Osteocyte (in vitro differentiated cells): ENCODE results near the gene ESPN. TPM values are rescaled to one million over a fixed set of nuclear protein-coding genes. Genes with fewer than 3 reads are reported as not detected.

ENCODE experiments used
- DNase-seq: peaks from one replicate; pipeline ENCODE4 v3.0.0; 2021; ENCODE audit warnings: mixed read lengths; ENCODE audit not compliant: unreplicated experiment; ENCODE audit errors: extremely low spot score
- H3K27ac Mint-ChIP-seq: one replicate; pipeline ENCODE4 v1.8.0; 2021; ENCODE audit warnings: mild to moderate bottlenecking, mixed read lengths; ENCODE audit not compliant: unreplicated experiment
- H3K27me3 Mint-ChIP-seq: one replicate; pipeline ENCODE4 v1.8.0; 2021; ENCODE audit warnings: mixed read lengths; ENCODE audit not compliant: unreplicated experiment
- H3K36me3 Mint-ChIP-seq: one replicate; pipeline ENCODE4 v1.8.0; 2021; ENCODE audit warnings: mixed read lengths; ENCODE audit not compliant: unreplicated experiment
- H3K4me1 Mint-ChIP-seq: one replicate; pipeline ENCODE4 v1.8.0; 2021; ENCODE audit warnings: mixed read lengths; ENCODE audit not compliant: unreplicated experiment
- H3K4me3 Mint-ChIP-seq: one replicate; pipeline ENCODE4 v1.8.0; 2021; ENCODE audit warnings: mild to moderate bottlenecking, moderate library complexity, mixed read lengths; ENCODE audit not compliant: unreplicated experiment
- H3K9me3 Mint-ChIP-seq: one replicate; pipeline ENCODE4 v1.8.0; 2021; ENCODE audit warnings: mixed read lengths; ENCODE audit not compliant: unreplicated experiment
- total RNA-seq: library from RNA; stranded (reverse); gene quantifications from 2 replicates; pipeline ENCODE4 v1.2.1, GENCODE V29; 2021
- TF ChIP-seq, protein P1 (sequence below): fragments of 200-600 bp; sonication (generic); IDR thresholded peaks from 2 replicates; pipeline ENCODE4 v1.5.0; 2021; ENCODE audit warnings: antibody characterized with exemption, mild to moderate bottlenecking, moderate library complexity

ESPN gene
- total RNA-seq, 1 donor from 2014 or later = not detected

- no peak overlapping the region for H3K4me3 Mint-ChIP-seq
- TF ChIP-seq, protein P1, sequence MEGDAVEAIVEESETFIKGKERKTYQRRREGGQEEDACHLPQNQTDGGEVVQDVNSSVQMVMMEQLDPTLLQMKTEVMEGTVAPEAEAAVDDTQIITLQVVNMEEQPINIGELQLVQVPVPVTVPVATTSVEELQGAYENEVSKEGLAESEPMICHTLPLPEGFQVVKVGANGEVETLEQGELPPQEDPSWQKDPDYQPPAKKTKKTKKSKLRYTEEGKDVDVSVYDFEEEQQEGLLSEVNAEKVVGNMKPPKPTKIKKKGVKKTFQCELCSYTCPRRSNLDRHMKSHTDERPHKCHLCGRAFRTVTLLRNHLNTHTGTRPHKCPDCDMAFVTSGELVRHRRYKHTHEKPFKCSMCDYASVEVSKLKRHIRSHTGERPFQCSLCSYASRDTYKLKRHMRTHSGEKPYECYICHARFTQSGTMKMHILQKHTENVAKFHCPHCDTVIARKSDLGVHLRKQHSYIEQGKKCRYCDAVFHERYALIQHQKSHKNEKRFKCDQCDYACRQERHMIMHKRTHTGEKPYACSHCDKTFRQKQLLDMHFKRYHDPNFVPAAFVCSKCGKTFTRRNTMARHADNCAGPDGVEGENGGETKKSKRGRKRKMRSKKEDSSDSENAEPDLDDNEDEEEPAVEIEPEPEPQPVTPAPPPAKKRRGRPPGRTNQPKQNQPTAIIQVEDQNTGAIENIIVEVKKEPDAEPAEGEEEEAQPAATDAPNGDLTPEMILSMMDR = no peak
These were observed 32.4 kb downstream of the ESPN start for GRCh38 chr1:6456800-6457466.

DNA sequence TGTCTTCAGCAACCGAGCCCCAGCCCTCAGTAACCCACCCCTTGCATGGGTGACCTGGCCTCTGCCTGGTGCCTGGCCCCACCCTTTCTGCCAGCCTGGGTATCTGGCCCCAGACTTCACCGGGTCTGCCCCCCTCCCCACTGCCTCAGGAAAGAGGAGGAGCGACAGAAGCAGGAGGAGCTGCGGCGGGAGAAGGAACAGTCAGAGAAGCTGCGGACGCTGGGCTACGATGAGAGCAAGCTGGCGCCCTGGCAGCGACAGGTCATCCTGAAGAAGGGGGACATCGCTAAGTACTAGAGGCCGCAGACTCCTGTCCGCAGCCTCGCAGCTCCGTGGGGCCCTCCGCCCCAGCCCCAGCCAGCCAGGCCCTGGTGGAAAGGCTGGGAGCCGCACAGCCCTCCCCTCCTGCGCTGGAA, 35.3 kb downstream of the ESPN start:
- no peaks in the 10 kb centered on the region for H3K27me3 Mint-ChIP-seq
- H3K4me1 Mint-ChIP-seq = no peaks in the 10 kb centered on the region
- no peaks in the 10 kb centered on the region for H3K9me3 Mint-ChIP-seq
- DNase-seq = no peak
- TF ChIP-seq, protein P1 = no peak
- H3K4me3 Mint-ChIP-seq = no peak overlapping the region
- H3K36me3 Mint-ChIP-seq = peaks cover 9% of the 10 kb centered on the region
- no peak overlapping the region for H3K27ac Mint-ChIP-seq

More at GRCh38 chr1:6456800-6457466, 32.4 kb downstream of the ESPN start:
- Mint-ChIP-seq H3K9me3 (no peaks in the 10 kb centered on the region), H3K4me1 (no peaks in the 10 kb centered on the region), H3K27me3 (no peaks in the 10 kb centered on the region), H3K36me3 (peaks cover 2% of the 10 kb centered on the region), H3K27ac (no peak overlapping the region)
- no peak for DNase-seq

GRCh38 chr1:6460301-6461050, 35.9 kb downstream of the ESPN start:
- H3K4me3 Mint-ChIP-seq = no peak overlapping the region
- peaks cover 9% of the 10 kb centered on the region for H3K36me3 Mint-ChIP-seq
- no peaks in the 10 kb centered on the region for H3K9me3 Mint-ChIP-seq
- H3K27me3 Mint-ChIP-seq = no peaks in the 10 kb centered on the region
- TF ChIP-seq, protein P1 = no peak
- no peak for DNase-seq
- no peak overlapping the region for H3K27ac Mint-ChIP-seq
- no peaks in the 10 kb centered on the region for H3K4me1 Mint-ChIP-seq

DNA sequence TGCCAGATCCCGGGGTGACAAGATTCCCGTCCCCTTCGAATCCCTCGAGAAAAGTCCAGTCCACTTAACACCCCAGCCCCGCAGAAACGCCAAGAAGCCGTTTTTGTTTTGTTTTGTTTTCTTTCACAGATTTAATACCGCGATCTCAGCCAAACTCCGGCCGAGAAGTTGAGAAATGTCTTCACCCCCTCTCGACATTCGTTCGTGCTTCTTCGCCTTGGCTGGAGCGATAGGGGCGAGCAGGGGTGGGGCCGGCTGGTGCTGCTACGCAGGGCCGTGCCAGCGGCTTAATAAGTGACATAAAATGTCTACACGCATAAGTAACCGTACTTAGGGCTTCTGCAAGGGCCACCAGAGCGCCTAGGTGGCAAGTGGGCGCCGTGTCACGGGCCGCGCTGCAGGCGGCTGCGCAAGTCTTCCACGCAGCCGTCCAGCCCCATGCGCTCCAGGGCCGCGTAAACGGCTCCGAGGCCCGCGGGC, 36.5 kb downstream of the ESPN start:
- Mint-ChIP-seq H3K4me1 (no peaks in the 10 kb centered on the region), H3K27ac (no peak overlapping the region)

More for the DNA sequence above, 36.5 kb downstream of the ESPN start:
- DNase-seq = no peak
- Mint-ChIP-seq H3K36me3 (peaks cover 9% of the 10 kb centered on the region), H3K9me3 (no peaks in the 10 kb centered on the region), H3K4me3 (no peak overlapping the region), H3K27me3 (no peaks in the 10 kb centered on the region)
- TF ChIP-seq, protein P1 = no peak
